Activated CD4-positive, CD25-positive, alpha-beta regulatory T cell treated with anti-CD3 and anti-CD28 coated beads, Interleukin-2, amount 50 U/mL, for 16 hours (primary cell): ENCODE results near the gene FOXP1.

Experiments
- DNase-seq: peaks from one replicate; pipeline ENCODE4 v3.0.0-alpha.2; 2020; ENCODE audit warnings: low read depth, low spot score

FOXP1 gene

DNA sequence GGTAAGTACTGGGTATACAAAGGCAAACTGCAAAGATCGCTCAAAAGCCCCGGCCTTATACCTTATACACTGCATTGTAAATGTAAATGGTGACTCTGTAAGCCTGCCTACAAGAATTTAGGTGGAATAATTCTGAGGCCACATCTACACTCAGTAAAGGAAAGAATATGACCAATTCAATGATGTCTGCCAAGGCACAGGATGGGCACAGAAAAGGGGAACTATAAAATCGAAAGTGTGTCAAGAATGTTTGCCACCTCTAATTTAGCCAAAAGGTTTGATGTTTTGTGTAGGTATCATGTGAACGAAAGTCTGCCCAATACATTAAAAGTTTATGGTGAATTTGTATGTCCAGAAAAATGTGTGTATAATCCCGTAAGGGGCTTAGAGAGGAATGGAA lies 96.1 kb downstream of the FOXP1 start:
- DNase-seq = no peak

DNA sequence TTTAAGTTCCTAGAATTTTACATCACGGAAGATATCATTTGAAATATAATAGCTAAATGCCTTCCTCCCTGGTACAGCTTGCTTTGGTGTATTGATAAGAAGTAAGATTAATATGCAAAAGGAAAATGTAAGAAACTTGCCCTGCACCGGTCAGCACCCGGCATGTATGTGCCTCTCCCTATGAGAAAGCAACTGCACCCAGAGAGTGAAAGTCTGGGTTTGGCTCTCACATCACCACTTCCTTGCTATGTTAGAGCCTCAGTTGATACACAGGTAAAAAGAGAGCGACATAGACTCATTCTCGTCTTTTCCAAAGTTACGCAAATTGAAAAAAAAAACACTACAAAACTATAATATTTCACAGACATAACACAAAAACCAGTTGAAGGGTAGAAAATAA lies 96.7 kb downstream of the FOXP1 start:
- DNase-seq = no peak

DNA sequence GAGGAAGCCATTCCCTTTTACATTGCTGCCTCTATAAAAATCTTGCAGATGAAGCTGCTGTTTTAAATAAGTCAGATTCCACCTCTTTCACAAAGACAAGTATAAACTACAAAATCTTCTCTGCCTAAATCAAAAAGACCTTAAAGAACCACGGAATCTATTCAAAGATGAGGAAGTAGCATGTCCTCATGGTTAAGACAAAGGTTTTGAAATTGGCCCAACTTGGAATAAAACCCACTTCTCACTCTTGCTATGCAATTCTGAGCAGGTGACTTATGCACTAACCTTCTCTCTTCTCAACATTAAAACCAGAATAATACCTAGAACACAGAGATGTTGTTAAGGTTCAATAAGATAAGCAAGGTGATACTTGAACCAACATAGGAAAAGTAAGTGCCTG lies 97.6 kb downstream of the FOXP1 start:
- DNase-seq = no peak

DNA sequence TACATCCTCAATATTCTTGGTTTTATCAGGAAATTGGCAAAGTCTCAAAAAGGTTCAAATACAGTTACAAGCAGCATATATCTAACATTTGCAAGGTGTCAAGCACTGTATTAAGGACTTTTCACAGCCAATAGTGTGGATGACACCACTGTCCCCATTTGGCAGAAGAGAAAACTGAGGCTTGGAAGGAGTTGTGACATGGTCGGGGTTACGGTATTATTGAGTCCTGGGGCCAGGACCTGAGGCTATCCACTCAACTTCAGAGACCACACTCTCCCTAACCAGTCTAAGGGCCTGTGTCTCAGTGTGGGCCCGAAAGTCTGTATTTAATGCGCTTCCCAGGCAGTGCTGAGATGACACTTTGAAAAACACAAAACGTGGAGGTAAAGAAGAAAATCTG lies 99.1 kb downstream of the FOXP1 start:
- DNase-seq = no peak

DNA sequence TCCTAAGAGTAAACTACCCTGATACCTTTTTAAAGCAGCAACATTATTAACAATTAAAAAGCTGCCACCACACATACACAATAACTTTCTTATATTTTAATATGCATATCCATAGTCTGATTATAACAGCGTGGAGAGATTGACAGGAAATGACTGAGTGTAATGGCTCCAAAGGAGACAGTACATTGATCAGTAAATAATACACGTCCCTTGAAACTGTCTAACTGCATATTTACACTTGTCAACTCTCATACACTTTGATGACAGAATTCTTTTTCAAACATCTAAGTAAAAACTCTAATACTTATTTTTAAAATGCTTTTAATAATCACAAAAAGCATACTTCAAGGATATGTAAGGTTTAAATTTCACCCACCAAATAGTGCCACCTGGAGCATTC lies 99.5 kb downstream of the FOXP1 start:
- DNase-seq = no peak

DNA sequence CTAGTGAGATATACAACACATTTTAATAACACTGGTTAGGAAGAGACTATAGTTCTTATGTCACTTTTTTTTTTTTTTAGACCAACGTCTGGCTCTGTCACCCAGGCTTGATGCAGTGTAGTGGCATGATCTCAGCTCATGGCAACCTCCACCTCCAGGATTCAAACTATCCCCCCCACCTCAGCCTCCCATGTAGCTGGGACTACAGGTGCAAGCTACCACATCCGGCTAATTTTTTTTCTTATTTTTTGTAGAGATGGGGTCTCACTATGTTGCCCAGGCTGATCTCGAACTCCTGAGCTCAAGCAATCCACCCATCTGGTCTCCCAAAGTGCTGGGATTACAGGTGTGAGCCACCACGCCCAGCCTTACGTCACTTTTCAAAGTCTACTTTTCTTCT lies 100.8 kb downstream of the FOXP1 start:
- DNase-seq = no peak

DNA sequence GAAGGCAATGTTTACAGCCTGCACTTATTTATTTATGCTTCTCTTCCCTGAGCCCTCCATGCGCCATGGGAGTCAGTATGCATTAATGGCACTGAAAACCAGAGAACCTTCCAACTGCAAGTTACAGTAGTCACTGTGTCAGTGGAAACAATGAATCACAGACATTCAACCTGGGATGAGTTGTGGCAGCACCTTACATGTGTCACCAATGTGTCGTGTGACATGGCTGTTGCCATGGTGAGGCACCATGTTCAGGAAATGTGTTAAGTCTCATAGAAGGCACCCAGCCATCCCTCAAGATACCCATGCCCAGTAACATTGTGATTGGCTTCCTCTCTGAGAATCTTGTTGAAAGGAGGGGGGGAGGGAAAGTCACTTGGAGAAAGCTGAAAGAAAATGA lies 105.0 kb downstream of the FOXP1 start:
- DNase-seq = peak; percentile 44

DNA sequence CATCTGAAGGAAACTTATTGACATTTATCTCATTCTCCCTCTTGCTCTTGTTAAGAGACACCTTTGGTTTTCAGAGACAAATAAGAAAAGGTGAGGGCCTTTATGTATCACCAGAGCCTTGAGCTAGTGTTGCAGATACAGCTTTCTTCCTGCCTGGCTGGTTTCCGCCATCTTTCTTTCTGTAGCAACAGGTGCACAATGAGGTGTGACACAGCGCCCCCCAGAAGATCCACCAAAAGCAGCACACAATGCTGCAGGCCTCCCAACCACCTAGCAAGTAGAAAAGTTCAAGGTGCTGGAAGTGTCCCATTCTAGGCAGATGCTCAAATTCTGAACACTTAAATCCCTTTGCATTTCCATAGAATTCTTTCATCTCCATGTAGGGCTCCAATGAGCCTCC lies 106.6 kb downstream of the FOXP1 start:
- DNase-seq = no peak

DNA sequence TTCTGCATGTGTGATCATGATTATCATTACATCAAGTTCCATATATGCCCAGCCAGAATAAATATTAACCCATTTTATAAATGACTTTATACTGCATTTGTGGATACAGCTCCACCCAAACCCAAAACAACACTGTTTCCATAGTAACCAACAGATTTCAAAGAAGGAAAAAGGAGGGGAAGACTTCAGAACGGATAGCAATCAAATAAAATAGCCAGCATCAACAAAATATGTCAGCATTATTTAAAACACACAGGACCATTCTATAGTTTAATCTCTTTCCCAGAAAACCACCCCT lies 114.4 kb downstream of the FOXP1 start:
- no peak for DNase-seq

DNA sequence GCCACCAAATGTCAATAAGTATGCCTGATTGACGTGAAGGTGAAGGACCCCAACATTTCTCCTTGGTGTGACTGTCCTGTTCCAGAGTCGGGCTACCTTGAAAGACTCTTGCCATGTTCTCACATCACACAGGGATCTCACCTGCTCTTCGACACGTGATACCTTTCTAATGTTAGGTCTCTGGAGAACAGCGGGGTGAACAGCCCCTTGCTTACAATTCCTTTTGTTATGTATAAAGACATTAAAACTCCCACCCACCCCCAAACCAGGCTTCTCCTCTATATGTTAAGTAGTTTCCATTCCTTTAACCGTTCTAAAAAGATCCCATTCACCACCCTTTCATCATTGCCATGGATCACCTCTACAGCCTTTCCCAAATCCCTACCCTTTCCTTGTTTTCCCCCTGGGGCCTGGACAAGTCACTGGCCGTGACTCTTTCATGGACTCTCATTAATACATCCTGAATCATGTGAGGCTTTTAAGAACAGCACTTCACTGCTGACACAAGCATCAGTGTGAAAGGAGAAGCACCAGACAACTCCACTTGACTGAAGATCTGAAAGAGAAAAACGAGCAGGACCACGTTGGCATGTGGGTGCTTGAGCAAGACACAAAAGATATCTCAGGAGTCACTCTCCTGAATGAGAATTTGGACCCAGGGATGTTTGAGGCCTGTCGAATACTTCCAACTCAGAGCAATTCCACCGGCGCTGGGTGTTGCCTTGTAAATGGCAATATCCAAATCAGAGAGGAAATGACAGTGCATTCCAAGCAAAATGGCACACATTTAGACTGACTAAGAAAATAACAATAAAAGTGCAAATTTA lies 115.0 kb downstream of the FOXP1 start:
- DNase-seq = no peak

DNA sequence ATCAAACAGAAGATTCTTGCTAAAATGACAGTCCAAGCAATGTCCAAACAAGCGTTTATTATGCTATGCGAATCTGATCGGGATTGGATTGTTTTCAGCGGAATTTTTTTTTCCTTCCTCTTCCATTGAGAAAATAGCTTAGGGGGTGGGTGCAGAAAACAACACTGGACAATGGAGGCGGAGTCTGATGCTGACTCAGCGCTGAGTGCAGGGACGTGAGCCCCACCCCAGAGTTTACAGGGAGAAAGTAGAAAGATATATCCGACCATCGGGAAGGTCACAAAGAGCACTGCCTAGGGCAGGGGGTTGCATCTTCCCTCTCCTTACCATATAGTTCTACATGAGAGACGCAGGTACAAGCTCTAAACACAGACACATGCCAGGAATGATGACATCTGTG lies 117.0 kb downstream of the FOXP1 start:
- no peak for DNase-seq

DNA sequence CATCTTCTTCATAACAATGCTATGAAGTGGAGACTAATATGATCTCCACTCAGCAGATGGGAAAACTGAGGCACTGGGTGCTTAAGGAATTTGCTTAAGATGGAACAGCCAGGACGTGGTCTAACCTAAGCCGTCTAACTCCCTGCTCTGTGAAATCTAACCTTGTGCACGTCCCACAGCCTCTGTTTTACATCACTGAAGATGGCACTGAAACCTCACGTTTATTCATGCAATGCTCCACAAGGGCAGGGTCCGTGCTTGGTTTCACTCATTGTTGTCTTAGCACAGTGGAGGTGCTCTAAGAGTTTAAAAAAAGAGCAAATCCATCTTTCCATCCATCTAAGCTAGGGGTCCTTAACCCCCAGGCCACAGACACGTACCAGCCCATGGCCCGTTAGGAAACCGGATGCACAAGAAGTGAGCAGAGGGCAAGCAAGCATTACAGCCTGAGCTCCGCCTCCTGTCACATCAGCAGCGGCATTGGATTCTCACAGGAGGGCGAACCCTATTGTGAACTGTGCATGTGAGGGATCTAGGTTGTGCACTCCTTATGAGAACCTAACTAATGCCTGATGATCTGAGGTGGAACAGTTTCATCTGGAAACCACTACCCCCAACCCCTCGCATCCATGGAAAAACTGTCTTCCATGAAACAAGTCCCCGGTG lies 118.0 kb downstream of the FOXP1 start:
- no peak for DNase-seq

DNA sequence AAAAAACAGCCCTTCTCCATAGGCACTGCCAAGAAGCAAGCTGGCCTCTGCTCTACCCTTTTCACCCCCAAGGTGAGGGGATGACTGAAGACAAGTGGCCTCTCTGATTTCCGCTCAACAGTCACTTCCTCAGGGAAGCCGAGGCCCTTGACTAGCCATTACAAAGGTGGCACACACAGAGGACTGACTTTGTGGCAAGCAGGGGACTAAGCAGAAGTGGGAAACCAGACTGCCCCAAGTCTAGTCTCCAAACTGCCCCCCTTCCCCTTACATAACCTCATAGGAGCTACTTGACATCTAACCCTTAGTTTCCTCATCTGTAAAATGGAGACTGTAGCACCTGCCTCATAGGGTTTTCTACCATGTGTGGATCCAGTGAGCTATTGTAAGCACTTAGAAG lies 118.9 kb downstream of the FOXP1 start:
- DNase-seq = no peak

DNA sequence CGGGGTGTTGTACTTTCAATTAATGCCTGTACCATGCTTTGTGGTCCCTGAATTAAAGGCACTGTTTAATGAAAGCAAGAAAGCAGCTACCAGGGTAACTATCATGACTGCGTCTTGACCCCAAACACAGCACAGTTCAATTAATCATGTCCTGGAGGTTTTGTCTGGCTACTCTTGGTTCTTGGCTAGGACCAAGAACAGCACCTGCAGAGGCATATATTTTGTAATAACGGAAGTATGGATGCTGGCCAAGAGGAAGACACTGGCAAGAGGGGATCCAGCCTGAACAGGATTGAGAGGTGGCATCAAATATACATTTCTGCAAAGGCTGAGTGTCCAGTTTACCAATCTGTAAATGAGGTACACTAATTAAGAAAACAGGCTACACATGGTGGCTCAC lies 119.9 kb downstream of the FOXP1 start:
- no peak for DNase-seq

DNA sequence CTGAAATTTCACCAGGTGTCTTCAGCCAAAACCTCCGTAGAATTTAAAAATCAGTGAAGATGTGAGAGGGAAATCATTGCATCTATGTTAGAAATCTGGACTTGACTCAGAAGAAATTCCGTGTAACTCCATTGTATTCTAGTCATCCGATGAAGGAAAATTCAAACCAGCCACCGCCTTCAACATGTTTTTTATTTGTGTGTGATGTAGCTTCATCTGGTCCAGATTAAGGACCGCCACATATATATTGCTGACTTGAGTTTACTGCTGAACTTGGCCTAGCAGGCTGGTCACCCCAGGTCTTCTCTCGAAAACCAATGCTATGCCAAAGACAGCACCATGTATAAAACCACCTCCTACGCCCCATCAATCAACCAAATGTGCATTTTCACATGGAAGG lies 120.9 kb downstream of the FOXP1 start:
- DNase-seq = no peak

DNA sequence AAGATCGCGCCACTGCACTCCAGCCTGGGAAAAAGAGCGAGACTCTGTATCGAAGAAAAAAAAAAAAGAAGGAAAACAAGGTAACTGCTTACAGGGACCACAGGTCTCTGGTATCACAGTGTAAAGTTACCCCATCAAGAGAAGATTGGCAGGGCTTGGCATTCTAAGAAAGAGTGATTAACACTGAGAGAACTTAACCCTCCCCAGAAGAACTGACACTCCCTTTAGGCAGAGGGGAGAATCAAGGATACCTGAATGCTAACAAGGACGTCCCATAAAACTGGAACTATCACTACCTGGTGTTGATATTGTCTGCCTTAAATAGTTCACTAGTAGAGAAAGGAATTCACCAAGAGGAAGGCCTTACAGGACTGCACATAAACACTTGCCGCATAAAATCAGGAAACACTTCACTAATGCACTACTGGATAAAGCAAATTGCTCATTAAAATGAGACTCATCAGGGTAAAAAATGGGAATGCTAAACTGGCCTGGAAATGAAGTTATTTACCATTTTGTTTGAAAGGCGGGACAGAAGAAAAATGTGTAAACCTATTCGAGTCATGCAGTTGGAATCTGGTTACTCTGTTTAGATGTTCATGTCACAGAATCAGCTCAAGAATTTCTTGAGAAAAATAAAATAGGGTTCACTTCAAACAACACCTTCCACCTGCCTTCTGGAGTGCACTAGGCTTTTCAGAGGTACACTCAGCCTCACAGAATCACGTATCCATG lies 121.6 kb downstream of the FOXP1 start:
- DNase-seq = no peak

DNA sequence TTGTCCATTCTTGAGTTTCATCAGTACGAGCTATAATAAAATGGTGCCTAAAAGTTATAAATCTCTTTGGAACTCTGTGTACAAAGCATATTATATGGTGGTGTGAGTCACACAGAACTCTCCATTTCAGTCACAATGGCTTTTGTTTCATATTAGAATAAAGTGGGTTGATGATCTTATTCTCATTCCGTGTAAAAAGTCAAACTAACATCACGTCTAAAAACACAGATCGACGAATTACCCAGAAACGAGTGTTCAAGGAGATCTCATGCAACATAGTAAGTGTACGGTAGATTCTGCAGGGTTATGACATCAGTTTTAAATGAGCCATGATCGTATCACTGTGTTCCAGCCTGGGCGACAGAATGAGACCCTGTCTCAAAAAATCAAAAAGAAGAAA lies 122.4 kb downstream of the FOXP1 start:
- no peak for DNase-seq

DNA sequence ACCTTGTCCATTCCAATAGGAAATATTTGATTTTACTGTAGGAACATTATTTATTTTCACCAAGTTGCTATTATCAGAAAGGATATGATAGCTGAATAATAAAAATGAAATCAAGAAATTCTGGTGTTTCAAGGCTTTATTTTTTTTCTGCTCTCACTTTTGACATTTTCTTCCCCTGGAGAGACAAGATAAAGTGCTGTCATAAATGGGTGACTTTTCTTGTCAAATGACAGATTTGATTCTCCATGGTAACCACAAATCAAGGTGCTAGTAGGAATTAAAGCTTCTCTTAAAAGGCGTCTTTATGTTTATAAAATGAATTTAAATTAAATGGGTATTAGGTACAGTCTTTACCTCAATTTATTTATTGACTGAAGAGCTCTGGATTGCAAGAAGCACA lies 124.6 kb downstream of the FOXP1 start:
- no peak for DNase-seq

DNA sequence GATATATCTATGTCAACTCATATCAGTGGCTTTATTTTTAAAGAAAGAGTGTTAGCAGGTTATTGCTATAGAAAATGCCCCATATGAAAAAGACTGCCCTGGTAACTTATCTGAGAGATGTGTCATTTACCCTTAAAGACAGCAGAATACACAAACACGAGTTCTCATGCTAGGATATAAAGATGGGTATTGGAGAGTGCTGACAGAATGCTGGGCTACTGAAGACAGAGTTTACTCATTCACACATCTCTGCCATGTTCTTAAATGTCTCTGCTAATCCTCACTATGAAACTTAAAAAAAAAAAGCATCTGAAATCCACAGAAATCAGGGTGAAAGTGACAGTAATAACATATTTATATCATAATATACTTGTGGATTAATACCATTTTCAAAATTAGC lies 126.7 kb downstream of the FOXP1 start:
- no peak for DNase-seq

DNA sequence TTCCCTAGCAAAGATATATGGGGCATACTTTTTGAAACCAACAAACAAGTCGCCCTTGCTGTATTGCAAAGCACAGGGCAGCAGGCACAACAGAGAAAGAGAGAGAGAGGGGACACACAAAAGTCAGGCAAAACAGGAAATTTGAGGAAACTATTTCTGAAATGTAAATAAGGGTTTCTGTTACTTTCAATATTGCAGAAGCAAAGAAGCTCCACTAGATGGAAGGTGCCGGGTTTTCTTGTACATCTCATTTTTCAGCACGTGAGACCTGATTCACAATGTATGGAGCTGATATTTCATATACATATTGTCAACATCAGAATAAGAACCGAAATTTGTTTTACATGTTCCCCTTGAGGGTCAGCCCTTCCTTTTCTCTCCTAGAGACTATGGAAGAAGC lies 127.4 kb downstream of the FOXP1 start:
- DNase-seq = no peak

DNA sequence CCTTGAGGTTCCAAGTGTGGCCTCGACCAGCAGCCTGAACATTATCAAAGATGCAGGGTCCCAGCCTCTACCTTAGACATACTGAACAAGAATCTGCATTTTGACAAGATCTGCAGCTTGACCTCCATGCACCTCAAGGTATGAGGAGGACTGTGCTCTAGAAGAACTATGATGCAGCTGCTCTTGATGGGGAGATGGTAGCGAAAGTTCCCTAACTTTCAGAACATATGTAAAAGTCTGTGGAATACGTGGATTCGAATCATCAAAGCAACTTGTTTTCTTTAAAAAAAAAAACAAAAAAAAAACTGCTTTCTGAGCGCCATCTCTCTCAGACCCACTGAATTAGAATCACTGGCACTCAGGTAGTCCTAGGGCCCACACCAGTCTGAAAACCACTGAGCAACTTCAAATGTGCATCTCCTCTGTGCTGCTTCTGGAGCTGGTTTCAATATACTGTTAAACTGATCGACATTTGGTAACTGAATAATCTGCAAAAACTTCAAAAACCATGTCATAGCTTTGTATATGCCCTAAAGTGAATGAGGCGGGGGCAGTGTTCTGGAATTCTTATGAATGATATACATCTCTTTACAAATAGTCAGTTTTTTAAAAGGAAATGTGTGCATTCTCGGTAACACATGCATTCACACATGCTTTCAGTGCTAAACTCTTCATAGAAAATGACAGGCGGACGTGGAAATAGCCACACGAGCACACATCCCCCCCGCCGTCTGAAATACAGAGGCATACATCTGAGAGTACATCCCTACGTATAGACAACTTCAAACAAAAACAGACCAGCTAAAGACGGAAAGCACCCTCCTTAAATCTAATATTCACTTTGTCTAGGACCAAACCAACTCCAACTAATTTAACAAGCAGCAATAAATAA lies 128.8 kb downstream of the FOXP1 start:
- no peak for DNase-seq
